Measurements from ENCODE around the gene ZNF668. TPM values are rescaled to one million over a fixed set of nuclear protein-coding genes. Genes with fewer than 3 reads are reported as not detected.

ZNF668 gene
- polyA plus RNA-seq, 1 experiment: 16.3 TPM

- no peak overlapping the region for H3K4me3 ChIP-seq (ENCODE audit: low read depth, low read length)
- H3K27me3 ChIP-seq (ENCODE audit: control insufficient read depth, insufficient read depth, low read length): no peaks in the 10 kb centered on the region
- ChIA-PET CTCF (no interaction called here), POLR2A (no interaction called here)
- no peak for DNase-seq (ENCODE audit: low read depth)
- H3K36me3 ChIP-seq (ENCODE audit: control insufficient read depth, insufficient read depth, low read length): peaks cover 32% of the 10 kb centered on the region
- no peak for TF ChIP-seq CTCF (IDR thresholded peaks at IDR 0.05; ENCODE audit: insufficient read depth, low read depth, low read length)
Observed at GRCh38 chr16:31077024-31077423, 3.0 kb upstream of the ZNF668 start.

- POLR2A ChIA-PET: no interaction called here
Observed at GRCh38 chr16:31076319-31076718, 2.3 kb upstream of the ZNF668 start.

GRCh38 chr16:31074814-31075183 is 759 bp upstream of the ZNF668 start:
- CTCF ChIA-PET: interaction anchor here (1.0 to 1.8 kb wide), 3 partner anchors 31 to 117 kb away, joined by 3 to 7 read pairs (median 3); partner anchors contain the start of gene SETD1A
- no peak for TF ChIP-seq CTCF (IDR thresholded peaks at IDR 0.05; ENCODE audit: insufficient read depth, low read depth, low read length)
- Histone ChIP-seq H3K36me3 (ENCODE audit: control insufficient read depth, insufficient read depth, low read length) (peaks cover 19% of the 10 kb centered on the region), H3K4me3 (ENCODE audit: low read depth, low read length) (peak overlapping the region; percentile 81), H3K27me3 (ENCODE audit: control insufficient read depth, insufficient read depth, low read length) (no peaks in the 10 kb centered on the region)
- POLR2A ChIA-PET: interaction anchor here (0.6 to 1.1 kb wide), 2 partner anchors 76 to 91 kb away, joined by 3 to 11 read pairs; no protein-coding TSS in a partner anchor
- DNase-seq (ENCODE audit: low read depth): no peak

More at GRCh38 chr16:31076319-31076718, 2.3 kb upstream of the ZNF668 start:
- peaks cover 30% of the 10 kb centered on the region for H3K36me3 ChIP-seq (ENCODE audit: control insufficient read depth, insufficient read depth, low read length)
- no peak overlapping the region for H3K4me3 ChIP-seq (ENCODE audit: low read depth, low read length)
- no peaks in the 10 kb centered on the region for H3K27me3 ChIP-seq (ENCODE audit: control insufficient read depth, insufficient read depth, low read length)
- no peak for DNase-seq (ENCODE audit: low read depth)
- CTCF ChIA-PET: no interaction called here
- no peak for TF ChIP-seq CTCF (IDR thresholded peaks at IDR 0.05; ENCODE audit: insufficient read depth, low read depth, low read length)

GRCh38 chr16:31073142-31073969 is 684 bp downstream of the ZNF668 start:
- Histone ChIP-seq H3K36me3 (ENCODE audit: control insufficient read depth, insufficient read depth, low read length) (peaks cover 15% of the 10 kb centered on the region), H3K27me3 (ENCODE audit: control insufficient read depth, insufficient read depth, low read length) (no peaks in the 10 kb centered on the region), H3K4me3 (ENCODE audit: low read depth, low read length) (peak overlapping the region; percentile 81)
- POLR2A ChIA-PET: interaction anchor here (1.1 kb wide), 1 partner anchor 75 kb away, joined by 11 read pairs; no protein-coding TSS in a partner anchor
- CTCF ChIA-PET: interaction anchor here (0.5 to 1.8 kb wide), 11 partner anchors 9 to 138 kb away, joined by 3 to 11 read pairs (median 3); partner anchors contain the start of genes BCKDK, HSD3B7 and SETD1A
- no peak for TF ChIP-seq CTCF (IDR thresholded peaks at IDR 0.05; ENCODE audit: insufficient read depth, low read depth, low read length)
- no peak for DNase-seq (ENCODE audit: low read depth)

GRCh38 chr16:31072540-31073141 is 1.4 kb downstream of the ZNF668 start:
- ChIA-PET CTCF (interaction anchor here (0.7 to 1.8 kb wide), 2 partner anchors 70 to 72 kb away, joined by 3 to 7 read pairs; no protein-coding TSS in a partner anchor), POLR2A (no interaction called here)

More at GRCh38 chr16:31072540-31073141, 1.4 kb downstream of the ZNF668 start:
- H3K4me3 ChIP-seq (ENCODE audit: low read depth, low read length): peak overlapping the region; percentile 81
- no peaks in the 10 kb centered on the region for H3K27me3 ChIP-seq (ENCODE audit: control insufficient read depth, insufficient read depth, low read length)
- H3K36me3 ChIP-seq (ENCODE audit: control insufficient read depth, insufficient read depth, low read length): peaks cover 9% of the 10 kb centered on the region
- no peak for DNase-seq (ENCODE audit: low read depth)
- no peak for TF ChIP-seq CTCF (IDR thresholded peaks at IDR 0.05; ENCODE audit: insufficient read depth, low read depth, low read length)
